ENCODE results near the gene UFM1.

GRCh38 chr13:38365661-38366060 is 16.0 kb downstream of the UFM1 start:
- TF ChIP-seq CTCF (IDR thresholded peaks at IDR 0.05; ENCODE audit: low read length) (no peak), EZH2 (IDR thresholded peaks at IDR 0.05; ENCODE audit: borderline replicate concordance, low read length) (no peak)

All from OCI-LY1 (cell line).